SKM-1 treated with dmso at 0.1 percent for 144 hours (cell line): ENCODE results near the gene IP6K3.
A peak's percentile ranks its signal among the peaks of the same experiment; 100 is the strongest.

Experiments used
- DNase-seq: peaks from one replicate; lab custom pipeline; 2025; ENCODE audit not compliant: unreplicated experiment; lab: John Stamatoyannopoulos, UW

IP6K3 gene

GRCh38 chr6:33725891-33726673, 20.6 kb downstream of the IP6K3 start:
- DNase-seq: no peak

GRCh38 chr6:33725222-33725621, 21.5 kb downstream of the IP6K3 start:
- no peak for DNase-seq

GRCh38 chr6:33724102-33725023, 22.3 kb downstream of the IP6K3 start:
- no peak for DNase-seq

- no peak for DNase-seq
Measured at GRCh38 chr6:33723371-33724085, 23.2 kb downstream of the IP6K3 start.

GRCh38 chr6:33722103-33722623, 24.5 kb downstream of the IP6K3 start:
- no peak for DNase-seq

- no peak for DNase-seq
Measured at GRCh38 chr6:33721508-33721907, 25.2 kb downstream of the IP6K3 start.

- DNase-seq: no peak
Measured at GRCh38 chr6:33720998-33721397, 25.7 kb downstream of the IP6K3 start.

GRCh38 chr6:33719326-33719987, 27.2 kb downstream of the IP6K3 start:
- no peak for DNase-seq

GRCh38 chr6:33718713-33719112, 28.0 kb downstream of the IP6K3 start:
- DNase-seq: peak; percentile 27

- DNase-seq: no peak
Measured at GRCh38 chr6:33717934-33718455, 28.7 kb downstream of the IP6K3 start.

- DNase-seq: no peak
Measured at GRCh38 chr6:33716890-33717632, 29.6 kb downstream of the IP6K3 start.

GRCh38 chr6:33716379-33716778, 30.3 kb downstream of the IP6K3 start:
- DNase-seq: no peak

GRCh38 chr6:33714385-33715040, 32.2 kb downstream of the IP6K3 start:
- DNase-seq: no peak

- no peak for DNase-seq
Measured at GRCh38 chr6:33713786-33714185, 32.9 kb downstream of the IP6K3 start.

- no peak for DNase-seq
Measured at GRCh38 chr6:33712914-33713313, 33.8 kb downstream of the IP6K3 start.

GRCh38 chr6:33711140-33712129, 35.3 kb downstream of the IP6K3 start, which contains the start of gene UQCC2:
UQCC2 (minus strand) TSS chr6:33711700; CDS start chr6:33711686, 14 bp downstream.
- peak; percentile 94 for DNase-seq

- no peak for DNase-seq
Measured at GRCh38 chr6:33710296-33711121, 36.2 kb downstream of the IP6K3 start.
